GM12878 (cell line): ENCODE data around the gene CCR5AS.

Experiments
- CHD4 ChIP-seq: fragments of 200-600 bp; sonication (generic); IDR thresholded peaks from 2 replicates; pipeline ENCODE4 v1.6.1; 2016; ENCODE audit warnings: mild to moderate bottlenecking
- ETV6 ChIP-seq, 2 experiments: fragments of 450-650 bp in 1 of 2; IDR thresholded peaks in 1 of 2; conservative IDR thresholded peaks in 1 of 2; 2 replicates each; pipeline ENCODE4 v1.6.1; 2014; ENCODE audit warnings: antibody characterized with exemption in 1 of 2, borderline replicate concordance in 1 of 2, low read depth in 1 of 2, mild to moderate bottlenecking in 1 of 2, moderate library complexity in 1 of 2
- FOS ChIP-seq: IDR thresholded peaks from 3 replicates; pipeline ENCODE4 v1.6.1; 2011; ENCODE audit warnings: borderline replicate concordance; ENCODE audit not compliant: insufficient read length; ENCODE audit errors: extremely low read depth
- HDAC6 ChIP-seq: fragments of 200-600 bp; sonication (generic); IDR thresholded peaks from one replicate; pipeline ENCODE4 v1.8.0; 2017; ENCODE audit warnings: antibody characterized with exemption; ENCODE audit not compliant: unreplicated experiment
- JUNB ChIP-seq: IDR thresholded peaks from 2 replicates; pipeline ENCODE4 v1.6.1; 2016; ENCODE audit warnings: antibody characterized with exemption, mild to moderate bottlenecking
- NR2F1 ChIP-seq: fragments of 450-650 bp; conservative IDR thresholded peaks from 2 replicates; pipeline ENCODE4 v1.6.1; 2017; ENCODE audit warnings: mild to moderate bottlenecking
- POLR2AphosphoS5 ChIP-seq: IDR thresholded peaks from 2 replicates; pipeline ENCODE4 v1.6.1; 2011; ENCODE audit warnings: mild to moderate bottlenecking, low read length, inconsistent platforms
- RB1 ChIP-seq: fragments of 450-650 bp; formaldehyde crosslinking; IDR thresholded peaks from 2 replicates; pipeline ENCODE4 v1.6.1; 2017; ENCODE audit warnings: mild to moderate bottlenecking, borderline replicate concordance
- RCOR1 ChIP-seq: conservative IDR thresholded peaks from 2 replicates; pipeline ENCODE4 v1.6.1; 2012; ENCODE audit warnings: low read depth, low read length, improper control_type of control experiment
- RFX5 ChIP-seq: IDR thresholded peaks from 2 replicates; pipeline ENCODE4 v1.6.1; 2011; ENCODE audit warnings: low read depth, low read length, improper control_type of control experiment
- SMC3 ChIP-seq: IDR thresholded peaks from 2 replicates; pipeline ENCODE4 v1.6.1; 2011; ENCODE audit warnings: low read length, improper control_type of control experiment, borderline replicate concordance
- TBL1XR1 ChIP-seq: IDR thresholded peaks from 2 replicates; pipeline ENCODE4 v1.6.1; 2012; ENCODE audit warnings: low read depth, low read length, improper control_type of control experiment
- TCF12 ChIP-seq: IDR thresholded peaks from 2 replicates; pipeline ENCODE4 v1.6.1; 2011; ENCODE audit warnings: low read depth, mild to moderate bottlenecking, low read length
- WRNIP1 ChIP-seq: IDR thresholded peaks from 2 replicates; pipeline ENCODE4 v1.6.1; 2011; ENCODE audit warnings: low read depth, low read length, improper control_type of control experiment, borderline replicate concordance
- YY1 ChIP-seq: IDR thresholded peaks from 2 replicates; pipeline ENCODE4 v1.6.1; 2011; ENCODE audit warnings: low read depth, mild to moderate bottlenecking, low read length
- ZNF274 ChIP-seq: IDR thresholded peaks from one replicate; pipeline ENCODE4 v1.8.0; 2011; ENCODE audit not compliant: insufficient read length, insufficient read depth
- TF ChIP-seq, protein P1 (sequence below): IDR thresholded peaks from 2 replicates; pipeline ENCODE4 v1.6.1; 2011; ENCODE audit warnings: borderline replicate concordance, low read depth, mild to moderate bottlenecking, moderate library complexity, low read length; ENCODE audit not compliant: insufficient read depth, poor library complexity, severe bottlenecking
- TF ChIP-seq, protein P2 (sequence below): IDR thresholded peaks from 2 replicates; pipeline ENCODE4 v1.6.1; 2012; ENCODE audit warnings: mild to moderate bottlenecking, low read depth, low read length

Gene CCR5AS

DNA sequence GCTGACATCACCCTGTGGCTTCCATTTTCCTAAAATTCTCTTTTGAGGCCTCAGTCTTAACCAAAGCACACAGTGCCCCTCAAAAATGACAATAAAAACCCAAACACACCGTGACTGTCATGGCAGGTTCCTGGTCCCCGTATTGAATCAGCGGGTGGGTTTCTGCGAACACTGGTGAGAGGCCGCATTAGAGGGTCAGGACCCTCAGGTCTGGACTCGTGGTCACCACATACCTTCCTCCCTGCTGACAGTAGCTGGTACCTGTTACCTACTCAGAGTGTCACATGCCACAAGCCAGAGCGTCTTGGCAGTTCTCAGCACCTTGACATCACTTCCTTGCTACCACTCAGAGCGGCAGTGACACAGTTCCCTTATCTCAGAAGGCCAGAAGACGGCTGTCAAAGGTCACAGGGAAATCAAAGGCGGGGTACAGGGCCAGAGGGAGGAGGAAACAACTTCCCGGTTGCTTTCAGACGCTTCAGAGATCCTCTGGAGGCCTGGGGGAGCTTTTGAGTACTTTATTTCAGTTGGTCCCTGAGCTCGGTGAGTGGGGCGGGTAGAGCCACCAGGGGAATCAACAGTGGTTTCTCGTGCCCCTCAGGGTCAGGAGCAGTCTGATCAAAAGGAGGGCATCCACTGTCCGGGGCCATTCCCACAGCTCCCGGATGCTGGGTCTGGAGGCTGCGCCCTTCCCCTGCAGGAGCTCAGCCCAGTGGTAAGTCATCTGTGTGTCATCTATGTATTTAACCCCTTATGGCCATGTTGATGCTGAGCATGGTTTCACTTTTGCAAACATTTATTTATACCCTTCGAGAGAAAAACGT is at the start of gene CCR5AS, which contains the start of gene CCRL2 (continued):
- TF ChIP-seq ZNF274 (no peak), TCF12 (no peak), YY1 (0 out of 2 replicates have a peak, but pooled peaks have one; percentile 17), POLR2AphosphoS5 (no peak), FOS (no peak), RFX5 (no peak), JUNB (no peak), HDAC6 (no peak), RB1 (no peak), WRNIP1 (no peak), RCOR1 (no peak), TBL1XR1 (no peak), CHD4 (no peak), ETV6 (conservative IDR thresholded peaks at IDR 0.05 in 1 of 2, IDR thresholded peaks at IDR 0.05 in 1 of 2; ENCODE audit: borderline replicate concordance in 1 of 2, low read depth in 1 of 2) (no peak), SMC3 (no peak), NR2F1 (peak; percentile 26; the same call in 1 of the 2 replicates)
- TF ChIP-seq, protein P1, sequence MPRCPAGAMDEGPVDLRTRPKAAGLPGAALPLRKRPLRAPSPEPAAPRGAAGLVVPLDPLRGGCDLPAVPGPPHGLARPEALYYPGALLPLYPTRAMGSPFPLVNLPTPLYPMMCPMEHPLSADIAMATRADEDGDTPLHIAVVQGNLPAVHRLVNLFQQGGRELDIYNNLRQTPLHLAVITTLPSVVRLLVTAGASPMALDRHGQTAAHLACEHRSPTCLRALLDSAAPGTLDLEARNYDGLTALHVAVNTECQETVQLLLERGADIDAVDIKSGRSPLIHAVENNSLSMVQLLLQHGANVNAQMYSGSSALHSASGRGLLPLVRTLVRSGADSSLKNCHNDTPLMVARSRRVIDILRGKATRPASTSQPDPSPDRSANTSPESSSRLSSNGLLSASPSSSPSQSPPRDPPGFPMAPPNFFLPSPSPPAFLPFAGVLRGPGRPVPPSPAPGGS: no peak
- TF ChIP-seq, protein P2, sequence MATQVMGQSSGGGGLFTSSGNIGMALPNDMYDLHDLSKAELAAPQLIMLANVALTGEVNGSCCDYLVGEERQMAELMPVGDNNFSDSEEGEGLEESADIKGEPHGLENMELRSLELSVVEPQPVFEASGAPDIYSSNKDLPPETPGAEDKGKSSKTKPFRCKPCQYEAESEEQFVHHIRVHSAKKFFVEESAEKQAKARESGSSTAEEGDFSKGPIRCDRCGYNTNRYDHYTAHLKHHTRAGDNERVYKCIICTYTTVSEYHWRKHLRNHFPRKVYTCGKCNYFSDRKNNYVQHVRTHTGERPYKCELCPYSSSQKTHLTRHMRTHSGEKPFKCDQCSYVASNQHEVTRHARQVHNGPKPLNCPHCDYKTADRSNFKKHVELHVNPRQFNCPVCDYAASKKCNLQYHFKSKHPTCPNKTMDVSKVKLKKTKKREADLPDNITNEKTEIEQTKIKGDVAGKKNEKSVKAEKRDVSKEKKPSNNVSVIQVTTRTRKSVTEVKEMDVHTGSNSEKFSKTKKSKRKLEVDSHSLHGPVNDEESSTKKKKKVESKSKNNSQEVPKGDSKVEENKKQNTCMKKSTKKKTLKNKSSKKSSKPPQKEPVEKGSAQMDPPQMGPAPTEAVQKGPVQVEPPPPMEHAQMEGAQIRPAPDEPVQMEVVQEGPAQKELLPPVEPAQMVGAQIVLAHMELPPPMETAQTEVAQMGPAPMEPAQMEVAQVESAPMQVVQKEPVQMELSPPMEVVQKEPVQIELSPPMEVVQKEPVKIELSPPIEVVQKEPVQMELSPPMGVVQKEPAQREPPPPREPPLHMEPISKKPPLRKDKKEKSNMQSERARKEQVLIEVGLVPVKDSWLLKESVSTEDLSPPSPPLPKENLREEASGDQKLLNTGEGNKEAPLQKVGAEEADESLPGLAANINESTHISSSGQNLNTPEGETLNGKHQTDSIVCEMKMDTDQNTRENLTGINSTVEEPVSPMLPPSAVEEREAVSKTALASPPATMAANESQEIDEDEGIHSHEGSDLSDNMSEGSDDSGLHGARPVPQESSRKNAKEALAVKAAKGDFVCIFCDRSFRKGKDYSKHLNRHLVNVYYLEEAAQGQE: no peak
- TF ChIP-seq, all 136 proteins: peak for 11
